ENCODE measurements around the gene CAB39L. TPM values are rescaled to one million over a fixed set of nuclear protein-coding genes. Genes with fewer than 3 reads are reported as not detected.

Gene CAB39L
- total and polyA plus RNA-seq, 2 donors (not counting 3 experiments of a cell fraction or from before 2014, with no cell fraction given) = 3.1 to 7.2 TPM

DNA sequence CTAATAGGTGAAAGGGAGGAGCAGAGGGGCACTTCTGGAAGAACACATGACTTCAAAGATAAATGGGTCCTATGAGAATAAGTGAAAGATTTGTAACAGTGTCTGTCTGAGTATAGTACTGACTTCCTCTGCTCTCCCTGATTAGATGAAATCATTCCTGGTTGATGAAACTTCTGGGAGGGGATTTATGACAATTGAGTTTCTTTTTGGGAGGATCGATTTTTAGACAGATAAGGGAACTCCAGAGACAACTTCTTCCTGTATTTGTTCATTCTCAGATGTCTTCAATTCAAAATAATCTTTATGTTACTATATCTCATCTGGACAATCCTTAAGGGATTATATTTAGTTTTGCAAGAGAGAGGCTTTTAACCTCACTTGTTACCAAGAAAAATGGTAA, 20.2 kb upstream of the CAB39L start:
- ChIA-PET POLR2A (no interaction called here), CTCF (no interaction called here)
- H3K9me1 ChIP-seq (replicated peaks; ENCODE audit: control insufficient read depth, extremely low read depth, insufficient read depth, low read length) = no peaks in the 10 kb centered on the region
- peaks cover 0 to under 1% of the 10 kb centered on the region in 2 experiments for H3K27me3 ChIP-seq (ENCODE audit: control insufficient read depth in 2 of 2, insufficient read depth in 2 of 2, low read length in 2 of 2)
- H3K4me3 ChIP-seq (replicated peaks in 1 of 3; ENCODE audit: insufficient read depth in 1 of 3, low read depth in 1 of 3, low read length in 3 of 3) = no peak overlapping the region
- no peaks in the 10 kb centered on the region for H4K20me1 ChIP-seq (replicated peaks; ENCODE audit: control insufficient read depth, extremely low read depth, insufficient read depth, low read length)
- H3K79me2 ChIP-seq (ENCODE audit: control insufficient read depth, insufficient read depth, low read length) = no peaks in the 10 kb centered on the region
- no peaks in the 10 kb centered on the region for H3K4me1 ChIP-seq (ENCODE audit: control insufficient read depth, extremely low read depth, insufficient read depth, low read length)
- no peak overlapping the region for H3K9ac ChIP-seq (replicated peaks; ENCODE audit: extremely low read depth, insufficient read depth, low read length)
- intact Hi-C loops (cut with micrococcal nuclease) (no loop called here), dilution Hi-C loops (cut with MboI; ENCODE audit: extremely low pct_ligation_motif_present, low sequenced_read_pairs) (no loop called here)
- DNase-seq (ENCODE audit: low read depth, low spot score) (no peak), FAIRE-seq (no peak)
- no peak overlapping the region for H3K4me2 ChIP-seq (ENCODE audit: insufficient read depth, low read length)
- peaks cover 0 to 2% of the 10 kb centered on the region in 2 experiments for H3K36me3 ChIP-seq (ENCODE audit: control insufficient read depth in 2 of 2, extremely low read depth in 1 of 2, insufficient read depth in 2 of 2, low read length in 2 of 2)
- no peak overlapping the region for H3K27ac ChIP-seq (ENCODE audit: insufficient read depth, low read depth, low read length)
- TF ChIP-seq CTCF (IDR thresholded peaks at IDR 0.05; ENCODE audit: extremely low read depth in 1 of 2, insufficient read depth in 1 of 2, low read depth in 1 of 2, low read length in 2 of 2) (no peak), FOS (IDR thresholded peaks at IDR 0.05; ENCODE audit: borderline replicate concordance, insufficient read depth, low read length) (no peak), MAX (IDR thresholded peaks at IDR 0.05; ENCODE audit: insufficient read depth, insufficient read length) (no peak), POLR2AphosphoS5 (IDR thresholded peaks at IDR 0.05; ENCODE audit: insufficient read depth, low read depth, low read length) (no peak), POLR2A (IDR thresholded peaks at IDR 0.05; ENCODE audit: low read depth, low read length) (no peak), GATA2 (IDR thresholded peaks at IDR 0.05; ENCODE audit: insufficient read depth, insufficient read length, low read depth, low read length) (no peak)
- no peaks in the 10 kb centered on the region for H3K9me3 ChIP-seq (replicated peaks; ENCODE audit: control insufficient read depth, insufficient read depth, low read length)
- H2AFZ ChIP-seq (ENCODE audit: low read depth, low read length) = no peak overlapping the region
- no TSS peak for BruUV-seq (replicated peaks)

GRCh38 chr13:49459580-49459979, 15.7 kb upstream of the CAB39L start:
- Histone ChIP-seq H3K9me3 (replicated peaks; ENCODE audit: control insufficient read depth, insufficient read depth, low read length) (no peaks in the 10 kb centered on the region), H3K4me2 (ENCODE audit: insufficient read depth, low read length) (no peak overlapping the region), H3K27me3 (ENCODE audit: control insufficient read depth in 2 of 2, insufficient read depth in 2 of 2, low read length in 2 of 2) (peaks cover 3 to 5% of the 10 kb centered on the region in 2 experiments), H3K27ac (ENCODE audit: insufficient read depth, low read depth, low read length) (no peak overlapping the region), H3K79me2 (ENCODE audit: control insufficient read depth, insufficient read depth, low read length) (no peaks in the 10 kb centered on the region), H3K36me3 (ENCODE audit: control insufficient read depth in 2 of 2, extremely low read depth in 1 of 2, insufficient read depth in 2 of 2, low read length in 2 of 2) (peaks cover 0 to 2% of the 10 kb centered on the region in 2 experiments), H4K20me1 (replicated peaks; ENCODE audit: control insufficient read depth, extremely low read depth, insufficient read depth, low read length) (peaks cover 3% of the 10 kb centered on the region), H3K9me1 (replicated peaks; ENCODE audit: control insufficient read depth, extremely low read depth, insufficient read depth, low read length) (no peaks in the 10 kb centered on the region), H2AFZ (ENCODE audit: low read depth, low read length) (no peak overlapping the region), H3K4me1 (ENCODE audit: control insufficient read depth, extremely low read depth, insufficient read depth, low read length) (peaks cover 6% of the 10 kb centered on the region), H3K4me3 (replicated peaks in 1 of 3; ENCODE audit: insufficient read depth in 1 of 3, low read depth in 1 of 3, low read length in 3 of 3) (no peak overlapping the region), H3K9ac (replicated peaks; ENCODE audit: extremely low read depth, insufficient read depth, low read length) (no peak overlapping the region)
- TF ChIP-seq CTCF (IDR thresholded peaks at IDR 0.05; ENCODE audit: extremely low read depth in 1 of 2, insufficient read depth in 1 of 2, low read depth in 1 of 2, low read length in 2 of 2) (no peak), MYC (IDR thresholded peaks at IDR 0.05; ENCODE audit: low read depth, low read length) (no peak), GATA2 (IDR thresholded peaks at IDR 0.05; ENCODE audit: insufficient read depth, insufficient read length, low read depth, low read length) (no peak), JUN (IDR thresholded peaks at IDR 0.05; ENCODE audit: borderline replicate concordance, insufficient read depth, insufficient read length, low read depth) (no peak), FOS (IDR thresholded peaks at IDR 0.05; ENCODE audit: borderline replicate concordance, insufficient read depth, low read length) (no peak)
- dilution Hi-C loops (cut with MboI; ENCODE audit: extremely low pct_ligation_motif_present, low sequenced_read_pairs) = no loop called here
- DNase-seq (ENCODE audit: low read depth, low spot score) (no peak), FAIRE-seq (no peak)
- POLR2A ChIA-PET = no interaction called here
- CTCF ChIA-PET = interaction anchor here (1.6 kb wide), 1 partner anchor 9 kb away, joined by 4 read pairs; no protein-coding TSS in a partner anchor
- intact Hi-C loops (cut with micrococcal nuclease) = no loop called here
- BruUV-seq (replicated peaks) = no TSS peak

Data from endothelial cell of umbilical vein (primary cell).